Right lobe of liver (tissue), 6 donors: ENCODE results near the gene FANCE. TPM values are rescaled to one million over a fixed set of nuclear protein-coding genes. Genes with fewer than 3 reads are reported as not detected.

ENCODE experiments used
- ATAC-seq, 4 donors: fragments of 200-7000 bp; cut with Tn5 transposase; one replicate each; pipeline ENCODE4 v1.9.1; 2020; ENCODE audit warnings: mild to moderate bottlenecking in 4 of 4, moderate library complexity in 4 of 4
- DNase-seq, 3 donors: peaks; one replicate each; pipeline ENCODE4 v3.0.0-alpha.2; 2020
- H3K27ac ChIP-seq, 3 donors: fragments of 200-600 bp; one replicate each; pipeline ENCODE4 v1.8.0; 2022
- H3K27me3 ChIP-seq, 2 donors: fragments of 200-600 bp; one replicate each; pipeline ENCODE4 v1.8.0; 2022
- H3K36me3 ChIP-seq, 4 donors: fragments of 200-600 bp; sonication (generic) in 1 of 4; one replicate each; pipeline versions ENCODE4 v1.5.1 to v1.8.0; 2017 to 2022; ENCODE audit warnings: control low read depth in 1 of 4
- H3K4me1 ChIP-seq, 4 donors: fragments of 200-600 bp; sonication (generic) in 1 of 4; one replicate each; pipeline versions ENCODE4 v1.5.1 to v1.8.0; 2017 to 2022; ENCODE audit warnings: control low read depth in 1 of 4
- H3K4me3 ChIP-seq, 3 donors: fragments of 200-600 bp; one replicate each; pipeline ENCODE4 v1.8.0; 2022
- H3K9me3 ChIP-seq, 4 donors: fragments of 200-600 bp; sonication (generic) in 1 of 4; one replicate each; pipeline versions ENCODE4 v1.5.1 to v1.8.0; 2017 to 2022; ENCODE audit warnings: control low read depth in 1 of 4
- CTCF ChIP-seq, 4 donors: fragments of 200-600 bp in 3 of 4; fragments of 450-650 bp in 1 of 4; IDR thresholded peaks; one replicate each; pipeline versions ENCODE4 v1.5.1 to v1.8.0; 2016 to 2022; ENCODE audit warnings: antibody characterized with exemption in 4 of 4, mild to moderate bottlenecking in 2 of 4
- POLR2A ChIP-seq: fragments of 450-650 bp; IDR thresholded peaks from one replicate; pipeline ENCODE4 v1.6.1; 2017; ENCODE audit warnings: antibody characterized with exemption, mild to moderate bottlenecking
- WGBS: methylation state at CpG from one replicate; pipeline ENCODE4 v1.1.6; 2018; ENCODE audit warnings: low coverage, low lambda C conversion rate; ENCODE audit not compliant: insufficient coverage; ENCODE audit errors: missing lambda C conversion rate; 5-methylcytosine and 5-hydroxymethylcytosine counted together
- intact Hi-C, 2 donors: fragments of 100-400 bp; cut with DNase I; formaldehyde crosslinking; loops; one replicate each; pipeline versions ENCODE4 v1.11.2 to v1.14.1; 2022
- total RNA-seq, 6 experiments: library from RNA; depleted of rRNA in 2 of 6; stranded (reverse); fragments of >200 nt in 2 of 6; fragmentation: NEBNext Ultra II Directional in 3 of 6; extraction: Animal tissue kit (Norgen Biotek cat#: 25700) in 3 of 6; gene quantifications; one replicate each; pipeline versions ENCODE4 v1.1.0 to v1.2.4, GENCODE V29; 2016 to 2023
- donor health status: DM: no; HTN: yes; CAD: no.
- donor health status: DM: no; HTN: no; CAD: no.
- donor health status: DM: no; HTN: no; CAD: no.
- donor health status: DM: no; HTN: yes; CAD: no.
- donor health status: DM: no; HTN: yes; CAD: no.

The FANCE gene
- total RNA-seq, 6 experiments from 2014 or later = 0.44 to 1.7 (median 0.95) TPM

GRCh38 chr6:35483893-35484645 lies 31.9 kb downstream of the FANCE start:
- DNase-seq = no peak
- no peak for ATAC-seq
- WGBS = 87% methylated on average over 9 of the region's 13 CpGs
- Histone ChIP-seq H3K36me3 (peaks cover 0 to 2% (median 0%) of the 10 kb centered on the region in 4 donors), H3K4me1 (peaks cover 0 to 9% (median 0%) of the 10 kb centered on the region in 4 donors), H3K9me3 (no peaks in the 10 kb centered on the region), H3K27ac (no peak overlapping the region), H3K27me3 (no peaks in the 10 kb centered on the region), H3K4me3 (no peak overlapping the region)
- intact Hi-C loops = no loop called here
- TF ChIP-seq POLR2A (no peak), CTCF (IDR thresholded peaks at IDR 0.05) (no peak)

GRCh38 chr6:35484921-35485392 lies 32.8 kb downstream of the FANCE start:
- peaks cover 0 to 9% (median 0%) of the 10 kb centered on the region in 4 donors for H3K4me1 ChIP-seq
- H3K9me3 ChIP-seq = no peaks in the 10 kb centered on the region
- H3K27me3 ChIP-seq = no peaks in the 10 kb centered on the region
- TF ChIP-seq CTCF (IDR thresholded peaks at IDR 0.05) (no peak), POLR2A (no peak)
- DNase-seq (no peak), ATAC-seq (peak in 3 of 4 donors; percentile 7 to 41 (median 12))
- no CpG with 5 or more reads among the region's 7 CpGs for WGBS
- intact Hi-C loops = no loop called here
- no peak overlapping the region for H3K4me3 ChIP-seq
- no peaks in the 10 kb centered on the region for H3K36me3 ChIP-seq
- no peak overlapping the region for H3K27ac ChIP-seq

- peaks cover 0 to 9% (median 0%) of the 10 kb centered on the region in 4 donors for H3K4me1 ChIP-seq
- H3K36me3 ChIP-seq = no peaks in the 10 kb centered on the region
- intact Hi-C loops = no loop called here
- ATAC-seq (peak in 3 of 4 donors; percentile 7 to 12 (median 12)), DNase-seq (no peak)
- WGBS = 60% methylated on average over 1 of the region's 11 CpGs
- TF ChIP-seq POLR2A (no peak), CTCF (IDR thresholded peaks at IDR 0.05) (no peak)
- H3K9me3 ChIP-seq = no peaks in the 10 kb centered on the region
- H3K27me3 ChIP-seq = no peaks in the 10 kb centered on the region
- H3K4me3 ChIP-seq = no peak overlapping the region
- peak overlapping the region in 2 of 3 donors; percentile 13 to 20 for H3K27ac ChIP-seq
Measured at GRCh38 chr6:35485402-35485877, 33.3 kb downstream of the FANCE start.

GRCh38 chr6:35486005-35486925 lies 34.1 kb downstream of the FANCE start:
- Histone ChIP-seq H3K4me1 (peaks cover 0 to 5% (median 0%) of the 10 kb centered on the region in 4 donors), H3K36me3 (no peaks in the 10 kb centered on the region), H3K9me3 (no peaks in the 10 kb centered on the region), H3K27me3 (no peaks in the 10 kb centered on the region), H3K27ac (peak overlapping the region; percentile 13 to 47 (median 20)), H3K4me3 (no peak overlapping the region)
- DNase-seq (no peak), ATAC-seq (no peak)
- WGBS = 87% methylated on average over 5 of the region's 61 CpGs
- TF ChIP-seq POLR2A = no peak
- TF ChIP-seq CTCF (IDR thresholded peaks at IDR 0.05) = no peak
- intact Hi-C loops = no loop called here
